Neural cell (in vitro differentiated cells): ENCODE results near the gene TMEM140. TPM values are rescaled to one million over a fixed set of nuclear protein-coding genes. Genes with fewer than 3 reads are reported as not detected.
A peak's percentile ranks its signal among the peaks of the same experiment; 100 is the strongest.

Experiments used
- H2AFZ ChIP-seq: fragments of 200-600, 300-800 bp; sonication (generic), shearing (Covaris generic); 2 replicates; pipeline ENCODE4 v1.6.0; 2014; ENCODE audit warnings: low read depth, mild to moderate bottlenecking, antibody characterized with exemption, low read length, moderate library complexity
- H3F3A ChIP-seq: fragments of 200-600 bp; shearing (Covaris generic); 2 replicates; pipeline ENCODE4 v1.6.1; 2016; ENCODE audit warnings: mild to moderate bottlenecking, moderate library complexity, mixed read lengths, antibody characterized with exemption, low read length; ENCODE audit not compliant: insufficient read depth, poor library complexity, severe bottlenecking
- H3K27ac ChIP-seq: fragments of 200-600, 300-800 bp; sonication (generic), shearing (Covaris generic); 2 replicates; pipeline ENCODE4 v1.5.1; 2014; ENCODE audit warnings: mild to moderate bottlenecking, low read length, moderate library complexity
- H3K27me3 ChIP-seq: fragments of 300-800, 200-600 bp; sonication (generic), shearing (Covaris generic); 2 replicates; pipeline ENCODE4 v1.6.0; 2014; ENCODE audit warnings: mild to moderate bottlenecking, low read depth, low read length, moderate library complexity; ENCODE audit not compliant: insufficient read depth
- H3K36me3 ChIP-seq: fragments of 300-800, 200-600 bp; sonication (generic), shearing (Covaris generic); 2 replicates; pipeline ENCODE4 v1.5.1; 2014; ENCODE audit warnings: mild to moderate bottlenecking, antibody characterized with exemption, low read length, moderate library complexity; ENCODE audit not compliant: insufficient read depth
- H3K4me2 ChIP-seq: fragments of 300-800, 200-600 bp; sonication (generic), shearing (Covaris generic); 2 replicates; pipeline ENCODE4 v1.6.0; 2014; ENCODE audit warnings: mild to moderate bottlenecking, low read length
- H3K4me3 ChIP-seq: fragments of 300-800, 200-600 bp; sonication (generic), shearing (Covaris generic); 2 replicates; pipeline ENCODE4 v1.5.1; 2014; ENCODE audit warnings: mild to moderate bottlenecking, low read length, moderate library complexity
- H3K79me2 ChIP-seq: fragments of 200-600 bp; shearing (Covaris generic); replicated peaks from 2 replicates; pipeline ENCODE4 v1.6.0; 2014; ENCODE audit warnings: mild to moderate bottlenecking, low read length, moderate library complexity; ENCODE audit not compliant: insufficient read depth
- H3K9ac ChIP-seq: fragments of 300-800, 200-600 bp; sonication (generic), shearing (Covaris generic); 2 replicates; pipeline ENCODE4 v1.6.1; 2016; ENCODE audit warnings: mild to moderate bottlenecking, low read length, mixed read lengths
- H3K9me2 ChIP-seq: fragments of 200-600 bp; shearing (Covaris generic); 2 replicates; pipeline ENCODE4 v1.6.1; 2016; ENCODE audit warnings: mild to moderate bottlenecking, low read length, mixed read lengths; ENCODE audit not compliant: insufficient read depth
- H3K9me3 ChIP-seq: fragments of 200-600, 300-800 bp; sonication (generic), shearing (Covaris generic); 2 replicates; pipeline ENCODE4 v1.6.1; 2016; ENCODE audit warnings: mild to moderate bottlenecking, mixed run types, low read length, moderate library complexity, mixed read lengths
- H4K20me1 ChIP-seq: fragments of 200-600 bp; shearing (Covaris generic); 2 replicates; pipeline ENCODE4 v1.6.1; 2016; ENCODE audit warnings: mild to moderate bottlenecking, mixed run types; ENCODE audit not compliant: insufficient read depth
- MXI1 ChIP-seq: fragments of 450-650 bp; conservative IDR thresholded peaks from 2 replicates; pipeline ENCODE4 v1.6.1; 2014; ENCODE audit warnings: antibody characterized with exemption, mild to moderate bottlenecking; ENCODE audit not compliant: poor library complexity, severe bottlenecking
- REST ChIP-seq: IDR thresholded peaks from 2 replicates; pipeline ENCODE4 v1.6.1; 2012; ENCODE audit warnings: borderline replicate concordance
- SMC3 ChIP-seq: fragments of 450-650 bp; conservative IDR thresholded peaks from 2 replicates; pipeline ENCODE4 v1.6.1; 2014; ENCODE audit warnings: antibody characterized with exemption, mild to moderate bottlenecking, moderate library complexity; ENCODE audit not compliant: poor library complexity
- polyA plus RNA-seq: library from polyadenylated mRNA; depleted of rRNA; stranded (reverse); fragments of >200 nt; gene quantifications from 2 replicates; pipeline ENCODE4 v1.2.3, GENCODE V29; 2014
- TF ChIP-seq, protein P1 (sequence below): fragments of 450-650 bp; IDR thresholded peaks from 2 replicates; pipeline ENCODE4 v1.5.1; 2014; ENCODE audit warnings: antibody characterized with exemption, mild to moderate bottlenecking, moderate library complexity; ENCODE audit not compliant: poor library complexity, severe bottlenecking

Gene TMEM140
- polyA plus RNA-seq, 1 donor from 2014 or later: 0.15 TPM

DNA sequence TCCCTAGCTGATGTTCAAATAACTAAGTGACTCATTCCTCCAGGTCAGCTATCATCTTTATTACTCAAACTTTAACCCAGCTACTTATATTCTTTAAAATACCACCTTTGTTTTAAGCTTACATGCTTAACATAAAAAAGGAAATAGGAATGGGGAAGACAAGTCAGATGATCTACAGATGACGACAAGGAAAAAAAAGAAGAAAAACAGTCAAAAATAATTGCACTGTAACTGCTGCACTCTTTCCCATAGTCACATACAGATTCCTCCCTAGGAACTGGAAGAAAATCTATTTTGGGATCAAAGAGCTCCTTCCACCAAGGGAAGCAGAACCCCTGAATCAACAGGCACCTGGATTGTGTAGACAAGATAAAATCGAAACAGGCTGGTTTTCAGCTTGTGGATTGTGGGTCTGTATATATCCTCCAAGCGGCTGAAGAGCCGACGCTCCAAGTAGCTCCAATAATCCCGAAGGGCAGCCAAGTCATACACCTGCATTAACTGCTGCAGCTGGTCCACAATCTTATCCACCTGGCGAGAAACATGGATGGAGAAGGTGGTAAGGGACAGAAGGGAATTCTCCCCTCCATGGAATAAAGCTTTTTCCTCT is 61.5 kb downstream of the TMEM140 start:
- Histone ChIP-seq H3K4me3 (no peak overlapping the region), H3F3A (no peaks in the 10 kb centered on the region), H3K27me3 (no peaks in the 10 kb centered on the region), H3K9ac (no peak overlapping the region), H3K4me2 (no peak overlapping the region), H3K27ac (no peak overlapping the region), H3K79me2 (no peaks in the 10 kb centered on the region), H2AFZ (no peak overlapping the region), H3K9me2 (no peaks in the 10 kb centered on the region), H3K9me3 (no peaks in the 10 kb centered on the region), H3K36me3 (no peaks in the 10 kb centered on the region), H4K20me1 (no peaks in the 10 kb centered on the region)
- TF ChIP-seq, protein P1, sequence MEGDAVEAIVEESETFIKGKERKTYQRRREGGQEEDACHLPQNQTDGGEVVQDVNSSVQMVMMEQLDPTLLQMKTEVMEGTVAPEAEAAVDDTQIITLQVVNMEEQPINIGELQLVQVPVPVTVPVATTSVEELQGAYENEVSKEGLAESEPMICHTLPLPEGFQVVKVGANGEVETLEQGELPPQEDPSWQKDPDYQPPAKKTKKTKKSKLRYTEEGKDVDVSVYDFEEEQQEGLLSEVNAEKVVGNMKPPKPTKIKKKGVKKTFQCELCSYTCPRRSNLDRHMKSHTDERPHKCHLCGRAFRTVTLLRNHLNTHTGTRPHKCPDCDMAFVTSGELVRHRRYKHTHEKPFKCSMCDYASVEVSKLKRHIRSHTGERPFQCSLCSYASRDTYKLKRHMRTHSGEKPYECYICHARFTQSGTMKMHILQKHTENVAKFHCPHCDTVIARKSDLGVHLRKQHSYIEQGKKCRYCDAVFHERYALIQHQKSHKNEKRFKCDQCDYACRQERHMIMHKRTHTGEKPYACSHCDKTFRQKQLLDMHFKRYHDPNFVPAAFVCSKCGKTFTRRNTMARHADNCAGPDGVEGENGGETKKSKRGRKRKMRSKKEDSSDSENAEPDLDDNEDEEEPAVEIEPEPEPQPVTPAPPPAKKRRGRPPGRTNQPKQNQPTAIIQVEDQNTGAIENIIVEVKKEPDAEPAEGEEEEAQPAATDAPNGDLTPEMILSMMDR: no peak
- TF ChIP-seq REST (no peak), MXI1 (no peak), SMC3 (no peak)

DNA sequence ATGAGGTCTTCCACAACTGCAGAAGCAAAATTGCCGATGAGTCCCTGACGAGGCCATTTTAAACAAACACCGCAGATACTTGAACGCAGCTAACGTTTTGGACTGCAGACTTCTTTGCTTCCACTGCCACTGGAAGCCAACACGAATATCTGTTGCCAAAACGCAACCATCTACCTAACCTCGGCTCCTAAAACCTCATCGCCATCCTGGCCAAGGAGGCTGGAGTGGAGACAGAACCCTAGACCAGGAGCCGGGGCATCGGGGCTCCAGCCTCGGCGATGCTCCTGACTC is 63.0 kb downstream of the TMEM140 start:
- Histone ChIP-seq H4K20me1 (no peaks in the 10 kb centered on the region), H2AFZ (peak overlapping the region; percentile 42), H3K4me3 (peak overlapping the region; percentile 73), H3K27me3 (no peaks in the 10 kb centered on the region), H3F3A (no peaks in the 10 kb centered on the region), H3K9ac (peak overlapping the region; percentile 90), H3K36me3 (no peaks in the 10 kb centered on the region), H3K9me3 (no peaks in the 10 kb centered on the region), H3K9me2 (no peaks in the 10 kb centered on the region), H3K27ac (peak overlapping the region; percentile 83), H3K79me2 (no peaks in the 10 kb centered on the region), H3K4me2 (peak overlapping the region; percentile 59)
- TF ChIP-seq, protein P1: no peak
